Mesenteric fat pad (tissue), 1 donor: Measurements from ENCODE around the gene KRTAP10-9. TPM values are rescaled to one million over a fixed set of nuclear protein-coding genes. Genes with fewer than 3 reads are reported as not detected.
"Not testable (repeated sequence)": the region's sequence is repeated elsewhere in the genome, so short reads cannot be mapped to it uniquely, and the experiment has no call there.

Experiments used
- DNase-seq: peaks from one replicate; pipeline ENCODE4 v3.0.0-alpha.2; 2020; ENCODE audit warnings: low spot score
- total RNA-seq: library from RNA; stranded (reverse); fragmentation: NEBNext Ultra II Directional; extraction: Animal tissue kit (Norgen Biotek cat#: 25700); gene quantifications from one replicate; pipeline ENCODE4 v1.2.1, GENCODE V29; 2021
- donor health status: DM: yes; HTN: yes; CAD: no.

Gene KRTAP10-9
- total RNA-seq, 1 donor from 2014 or later: not detected

DNA sequence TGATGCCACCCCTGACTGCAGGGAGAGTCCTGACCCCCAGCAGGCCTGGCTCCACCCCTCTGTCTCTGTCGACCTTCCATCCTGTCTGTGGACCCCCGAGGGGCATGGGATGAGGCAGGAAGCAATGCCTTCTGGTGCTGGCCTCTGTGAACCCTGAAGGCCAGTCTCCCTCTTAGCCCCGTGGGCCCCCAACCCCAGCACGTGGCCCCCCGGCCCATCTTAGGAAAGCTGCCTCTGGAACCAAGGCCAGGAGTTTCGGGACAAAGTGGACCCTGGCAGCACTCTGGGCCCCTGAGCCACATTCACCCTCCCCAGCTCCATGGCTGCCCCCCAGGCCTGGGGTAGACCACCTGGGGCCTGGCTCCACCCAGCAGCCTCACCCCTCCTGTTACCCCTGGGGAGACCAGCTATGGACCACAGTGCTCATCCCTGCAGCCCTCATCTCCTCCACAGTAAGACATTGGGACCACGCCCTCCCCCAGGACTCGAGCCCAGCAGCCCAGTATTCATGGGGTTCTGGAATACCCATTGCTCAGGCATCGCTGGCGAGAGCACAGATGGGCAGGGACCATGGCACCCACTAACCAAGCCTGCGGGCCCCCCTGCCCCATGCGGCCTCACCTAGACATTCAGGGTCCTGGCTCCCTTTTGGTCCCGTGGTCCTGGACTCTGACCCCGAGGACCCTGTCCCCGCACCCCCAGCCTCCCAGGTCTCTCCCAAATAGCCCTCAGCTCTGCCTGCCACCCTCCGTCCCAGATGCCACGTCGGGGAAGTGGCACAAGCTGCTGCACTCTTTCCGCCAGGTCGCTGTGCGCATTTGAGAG is 11.8 kb downstream of the KRTAP10-9 start:
- DNase-seq: not testable (repeated sequence)

DNA sequence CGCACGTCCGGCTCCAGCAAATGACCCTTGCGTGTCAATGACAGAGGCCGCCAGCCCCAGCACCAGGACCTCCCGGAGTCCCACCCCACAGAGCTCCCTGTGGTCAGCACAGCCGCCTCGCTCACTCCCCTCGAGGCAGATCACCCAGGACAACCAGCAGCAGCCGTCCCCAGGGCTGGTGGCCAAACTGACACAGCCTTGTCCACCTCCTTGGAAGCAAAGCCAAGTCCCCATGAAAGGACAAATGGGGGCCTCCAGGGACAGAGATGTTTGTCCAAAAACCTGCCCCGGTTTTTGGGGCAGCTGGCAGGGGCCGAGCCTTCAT is 12.4 kb downstream of the KRTAP10-9 start:
- no peak for DNase-seq

DNA sequence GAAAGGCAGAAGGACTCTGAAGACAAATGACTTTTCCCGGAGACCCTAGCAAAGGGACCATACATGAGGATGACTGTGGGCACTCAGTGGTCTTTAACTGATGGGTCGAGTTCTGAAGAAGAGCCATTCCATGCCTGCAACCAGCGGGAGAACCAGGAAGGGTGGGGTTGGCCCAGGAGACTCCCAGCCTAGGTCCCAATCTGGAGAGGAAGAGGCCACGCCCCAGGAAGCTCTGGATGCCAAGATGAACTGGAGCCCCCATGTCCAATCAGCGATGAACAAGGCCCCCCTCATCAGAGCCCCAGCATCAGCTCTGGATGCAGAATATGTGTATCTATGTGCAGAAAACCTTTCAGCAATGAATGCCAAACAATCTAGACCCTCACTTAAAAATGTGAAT is 13.9 kb downstream of the KRTAP10-9 start:
- DNase-seq: no peak

DNA sequence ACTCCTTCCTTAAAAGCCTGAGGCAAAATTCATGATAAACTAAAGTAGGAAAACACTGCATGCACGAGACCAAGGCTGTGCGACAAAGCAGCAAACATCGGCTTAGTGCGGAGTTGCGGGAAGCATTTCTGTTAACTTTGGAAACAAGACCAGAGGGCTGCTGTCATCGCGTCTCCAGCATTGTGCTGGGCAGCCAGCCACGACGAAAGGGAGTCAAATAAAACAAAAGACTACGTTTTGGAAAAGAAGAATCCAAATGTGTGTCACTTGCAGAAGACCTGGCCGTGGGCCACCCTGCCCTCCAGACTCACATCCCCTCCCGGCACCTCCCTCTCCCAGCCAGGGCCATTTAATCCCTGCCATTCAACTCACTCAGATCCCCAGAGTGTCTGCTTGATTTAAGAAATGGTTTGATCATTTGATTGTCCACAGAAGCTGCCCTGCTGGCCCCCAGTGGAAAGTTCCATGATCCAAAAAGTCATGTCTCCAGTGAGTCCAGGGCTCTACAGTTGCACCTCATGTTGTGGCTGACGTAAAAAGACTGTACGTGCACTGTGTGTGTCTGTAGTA is 16.9 kb downstream of the KRTAP10-9 start:
- no peak for DNase-seq

DNA sequence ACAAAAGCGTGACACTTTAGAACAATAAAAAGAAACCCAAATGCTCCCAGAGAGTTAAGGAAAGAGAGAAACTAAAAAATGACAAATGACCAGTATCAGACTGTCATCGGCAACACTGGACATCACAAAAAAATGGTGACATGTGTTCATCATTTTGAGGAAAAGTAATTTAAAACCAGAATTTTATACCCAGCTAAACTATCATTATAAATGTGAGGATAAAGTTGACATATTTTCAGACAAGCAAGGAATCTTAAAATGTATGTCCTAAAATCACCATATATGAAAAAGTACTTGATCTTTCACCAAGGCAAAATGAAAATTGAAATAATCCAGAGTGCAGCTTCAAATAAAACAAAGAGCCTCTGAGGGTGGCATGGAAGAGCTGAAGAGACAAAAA is 18.0 kb downstream of the KRTAP10-9 start:
- no peak for DNase-seq

DNA sequence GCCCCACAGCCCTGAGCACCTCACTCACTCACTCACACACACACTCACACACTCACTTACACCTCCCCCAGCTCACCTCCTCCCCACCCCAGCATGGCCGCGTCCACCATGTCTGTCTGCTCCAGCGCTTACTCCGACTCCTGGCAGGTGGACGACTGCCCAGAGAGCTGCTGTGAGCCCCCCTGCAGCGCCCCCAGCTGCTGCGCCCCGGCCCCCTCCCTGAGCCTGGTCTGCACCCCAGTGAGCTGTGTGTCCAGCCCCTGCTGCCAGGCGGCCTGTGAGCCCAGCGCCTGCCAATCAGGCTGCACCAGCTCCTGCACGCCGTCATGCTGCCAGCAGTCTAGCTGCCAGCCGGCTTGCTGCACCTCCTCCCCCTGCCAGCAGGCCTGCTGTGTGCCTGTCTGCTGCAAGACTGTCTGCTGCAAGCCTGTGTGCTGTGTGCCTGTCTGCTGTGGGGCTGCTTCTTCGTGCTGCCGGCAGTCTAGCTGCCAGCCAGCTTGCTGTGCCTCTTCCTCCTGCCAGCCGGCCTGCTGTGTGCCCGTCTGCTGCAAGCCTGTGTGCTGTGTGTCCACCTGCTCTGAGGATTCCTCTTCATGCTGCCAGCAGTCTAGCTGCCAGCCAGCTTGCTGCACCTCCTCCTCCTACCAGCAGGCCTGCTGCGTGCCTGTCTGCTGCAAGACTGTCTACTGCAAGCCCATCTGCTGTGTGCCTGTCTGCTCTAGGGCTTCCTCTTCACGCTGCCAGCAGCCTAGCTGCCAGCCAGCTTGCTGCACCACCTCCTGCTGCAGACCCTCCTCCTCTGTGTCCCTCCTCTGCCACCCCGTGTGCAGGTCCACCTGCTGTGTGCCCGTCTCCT is 19.7 kb downstream of the KRTAP10-9 start, which contains the start of gene KRTAP10-11:
Gene KRTAP10-11 (plus strand): TSS at position 49 of the 856 bp plus-strand sequence. CDS start 45 bp downstream, at position 94.
- not testable (repeated sequence) for DNase-seq

DNA sequence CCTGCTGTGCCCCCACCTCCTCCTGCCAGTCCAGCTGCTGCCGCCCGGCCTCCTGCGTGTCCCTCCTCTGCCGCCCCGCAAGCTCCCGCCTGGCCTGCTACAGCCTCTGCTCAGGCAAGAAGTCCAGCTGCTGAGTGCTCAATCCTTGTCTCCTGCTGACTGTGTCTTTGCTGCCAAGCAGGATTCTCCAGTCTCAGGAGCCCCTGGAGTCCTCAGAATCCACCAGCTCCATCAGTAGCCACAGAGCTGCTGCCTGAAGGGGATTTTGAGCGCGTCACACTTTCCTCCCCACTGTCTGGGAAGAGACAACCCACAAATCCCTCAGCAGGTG is 20.3 kb downstream of the KRTAP10-9 start:
- no peak for DNase-seq

DNA sequence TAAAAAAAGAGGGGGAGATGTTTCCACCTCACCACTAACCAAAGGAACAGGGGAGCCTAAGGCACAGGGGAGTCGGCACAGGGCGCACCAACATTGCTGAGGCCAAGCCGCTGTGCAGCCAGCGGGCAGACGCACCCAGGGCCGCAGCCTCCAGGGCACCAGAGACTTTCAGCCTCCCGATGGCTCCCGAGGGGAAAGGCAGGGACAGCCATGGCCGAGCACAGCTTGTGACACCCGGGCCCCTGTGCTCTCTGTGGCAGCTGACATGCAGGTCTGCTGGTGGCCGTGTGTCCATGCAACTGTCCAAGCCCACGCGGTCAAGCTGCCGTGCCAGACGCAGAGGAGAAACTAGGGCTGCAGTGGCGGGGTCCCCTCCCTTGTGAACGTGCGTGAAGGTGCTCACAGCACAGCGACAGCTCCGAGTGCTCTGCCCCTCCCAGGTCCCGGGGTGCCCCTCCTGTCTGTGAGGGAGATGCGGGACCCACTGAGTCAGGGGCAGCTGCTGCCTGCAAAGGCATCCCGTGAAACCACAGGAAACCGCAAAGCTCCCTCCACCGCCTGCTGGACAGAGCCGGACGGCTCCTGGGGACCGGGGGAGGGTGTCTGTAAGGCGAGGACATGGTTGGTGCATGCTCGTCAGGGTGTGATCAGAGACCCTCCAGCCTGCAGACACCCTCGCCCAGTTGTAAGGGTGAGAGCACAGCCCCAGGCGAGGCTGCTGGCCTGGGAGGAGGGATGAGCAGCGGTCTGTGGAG is 21.8 kb downstream of the KRTAP10-9 start:
- DNase-seq: no peak

DNA sequence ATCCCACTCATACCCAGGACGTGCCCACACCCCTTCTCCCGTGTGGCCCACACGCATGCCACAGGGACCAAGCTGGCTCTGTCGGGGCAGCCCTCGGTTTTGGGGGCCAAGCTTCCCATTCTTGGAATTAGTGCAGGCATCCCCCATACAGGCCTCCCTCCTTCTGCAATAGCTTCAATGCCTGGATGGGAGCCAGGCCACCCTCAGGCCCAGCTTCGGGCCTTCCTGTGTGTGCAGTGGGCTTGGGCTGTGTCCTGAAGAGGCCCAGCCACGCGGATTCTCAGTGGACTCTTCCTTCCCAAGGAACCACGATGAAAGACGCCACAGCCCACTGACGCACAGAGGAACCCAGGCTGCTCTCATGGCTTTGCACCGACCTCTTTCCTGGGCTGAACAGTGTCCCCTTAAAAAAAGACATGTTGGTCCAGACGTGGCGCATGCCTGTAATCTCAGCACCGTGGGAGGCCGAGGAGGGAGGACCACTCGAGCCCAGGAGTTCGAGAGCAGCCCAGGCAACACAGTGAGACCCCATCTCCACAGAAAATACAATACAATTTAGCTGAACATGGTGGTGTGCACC is 22.7 kb downstream of the KRTAP10-9 start:
- no peak for DNase-seq

DNA sequence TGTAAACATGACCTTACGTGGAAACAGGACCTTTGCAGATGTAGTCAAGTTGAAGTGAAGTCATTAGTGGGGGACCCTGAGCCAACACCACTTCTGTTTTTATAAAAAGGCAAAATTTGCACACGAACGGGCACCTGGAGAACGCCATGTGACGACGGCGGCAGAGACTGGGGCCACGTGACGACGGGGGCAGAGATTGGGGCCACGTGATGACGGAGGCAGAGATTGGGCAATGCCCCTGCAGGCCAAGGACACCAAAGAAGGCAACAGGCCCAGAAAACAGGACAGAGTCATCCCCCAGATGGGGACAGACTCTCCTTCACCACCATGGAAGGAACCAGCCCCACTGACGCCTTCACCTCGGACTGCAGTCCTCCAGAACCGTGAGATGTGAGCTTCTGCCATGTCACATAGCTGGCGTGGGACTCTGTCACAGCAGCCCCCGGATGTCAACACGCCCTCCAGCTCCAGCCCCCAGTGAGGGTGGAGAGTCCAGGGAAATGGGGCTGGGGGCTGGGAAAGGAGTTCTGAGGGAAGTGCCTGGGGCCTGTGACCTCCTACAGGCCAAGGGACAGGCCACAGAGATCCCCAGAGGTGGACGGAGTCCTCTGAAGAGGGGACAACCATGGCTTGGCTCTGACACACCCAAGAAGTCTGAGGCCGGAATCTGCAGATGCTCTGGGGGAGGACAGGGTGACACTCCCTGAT is 23.5 kb downstream of the KRTAP10-9 start:
- no peak for DNase-seq

DNA sequence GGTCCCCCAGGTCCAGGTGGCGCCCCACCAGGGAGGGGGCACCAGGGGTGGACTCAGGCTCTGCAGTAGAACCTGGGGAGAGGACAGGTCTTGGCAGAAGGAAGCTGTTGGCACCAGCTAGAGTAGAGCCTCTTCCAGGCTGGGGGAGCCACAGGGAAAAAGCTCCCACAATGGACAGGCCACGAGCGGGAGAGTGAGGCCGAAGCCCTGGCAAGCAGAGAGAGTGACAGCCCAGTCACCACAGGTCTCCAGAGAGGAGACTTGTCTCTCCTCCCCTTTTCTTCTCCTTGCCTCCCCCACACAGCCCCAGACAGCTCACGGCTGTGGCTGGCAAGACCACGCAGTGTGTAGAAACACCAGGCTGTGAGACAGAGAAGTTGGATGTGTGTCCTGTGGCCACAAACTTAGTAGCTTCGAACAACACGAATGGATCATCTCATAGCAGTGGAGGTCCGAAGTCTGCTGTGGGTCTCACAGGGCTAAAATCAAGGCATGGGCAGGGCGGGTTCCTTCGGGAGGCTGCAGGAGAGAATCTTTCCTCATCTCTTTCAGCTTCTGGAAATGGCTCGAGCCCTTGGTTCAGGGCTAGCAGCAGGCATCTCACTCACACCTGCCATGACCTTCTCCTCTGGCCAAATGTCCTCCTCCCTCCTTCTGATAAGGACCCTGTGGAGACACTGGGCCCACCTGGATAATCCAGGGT is 24.2 kb downstream of the KRTAP10-9 start:
- no peak for DNase-seq

DNA sequence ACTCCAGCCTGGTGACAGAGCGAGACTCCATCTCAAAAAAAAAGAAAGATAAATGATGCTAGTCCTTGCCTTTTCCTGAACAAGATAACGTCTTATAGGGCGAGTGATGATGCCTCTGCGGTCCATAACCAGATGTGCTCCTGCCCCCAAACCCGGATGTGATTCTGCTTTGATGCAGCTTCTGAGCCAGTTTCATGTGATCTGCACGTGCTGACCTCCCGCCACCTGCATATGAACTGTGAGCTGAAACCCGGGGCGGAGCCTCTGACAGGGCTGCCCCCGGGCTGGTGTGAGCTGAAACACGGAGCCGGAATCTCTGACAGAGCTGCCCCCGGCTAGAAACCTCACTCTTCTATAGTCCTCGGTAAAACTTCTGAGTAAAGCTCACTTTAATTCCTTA is 26.2 kb downstream of the KRTAP10-9 start:
- no peak for DNase-seq

DNA sequence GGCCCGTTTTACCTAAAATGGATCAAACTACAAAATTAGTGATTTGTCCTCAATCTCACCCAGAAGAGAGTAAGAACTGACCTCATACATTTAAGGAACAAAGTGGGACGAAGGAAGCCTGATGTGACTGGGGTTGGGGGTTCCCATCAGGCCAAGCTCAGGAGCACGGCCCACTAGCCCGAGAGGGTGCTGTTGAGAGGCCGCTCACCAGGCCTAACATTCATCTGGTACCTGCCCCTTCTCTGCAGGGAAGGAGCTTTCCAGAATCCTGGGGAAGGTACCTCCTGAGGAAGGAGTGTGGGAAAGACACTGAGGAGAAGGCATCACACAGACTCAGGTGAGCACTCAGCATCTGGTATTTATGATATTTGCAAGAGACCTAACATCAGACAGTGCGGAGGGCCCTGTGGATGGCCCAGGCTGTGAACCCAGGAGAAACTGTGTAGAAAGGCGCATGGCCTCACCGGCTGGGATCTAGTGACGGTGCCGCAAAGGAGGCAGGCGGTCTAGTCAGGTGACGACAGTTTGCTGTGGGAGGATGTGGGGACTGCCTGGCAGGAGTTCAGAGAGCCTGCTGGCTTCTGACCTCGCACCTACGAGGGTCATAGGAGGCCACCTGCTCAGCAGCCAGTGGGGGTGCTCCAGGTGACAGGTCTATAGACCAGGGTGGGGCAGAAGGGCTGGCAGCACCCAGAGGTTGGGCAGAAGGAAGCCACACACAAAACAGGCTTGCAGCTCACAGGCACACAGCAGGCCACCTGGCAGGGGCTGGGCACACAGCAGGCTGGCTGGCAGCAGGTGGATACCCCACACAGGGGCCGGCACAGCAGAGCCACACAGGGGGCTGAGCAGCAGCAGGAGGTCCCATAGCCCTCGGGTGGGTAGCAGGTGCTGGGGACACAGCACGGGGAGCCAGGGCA is 27.0 kb downstream of the KRTAP10-9 start:
- DNase-seq: no peak

DNA sequence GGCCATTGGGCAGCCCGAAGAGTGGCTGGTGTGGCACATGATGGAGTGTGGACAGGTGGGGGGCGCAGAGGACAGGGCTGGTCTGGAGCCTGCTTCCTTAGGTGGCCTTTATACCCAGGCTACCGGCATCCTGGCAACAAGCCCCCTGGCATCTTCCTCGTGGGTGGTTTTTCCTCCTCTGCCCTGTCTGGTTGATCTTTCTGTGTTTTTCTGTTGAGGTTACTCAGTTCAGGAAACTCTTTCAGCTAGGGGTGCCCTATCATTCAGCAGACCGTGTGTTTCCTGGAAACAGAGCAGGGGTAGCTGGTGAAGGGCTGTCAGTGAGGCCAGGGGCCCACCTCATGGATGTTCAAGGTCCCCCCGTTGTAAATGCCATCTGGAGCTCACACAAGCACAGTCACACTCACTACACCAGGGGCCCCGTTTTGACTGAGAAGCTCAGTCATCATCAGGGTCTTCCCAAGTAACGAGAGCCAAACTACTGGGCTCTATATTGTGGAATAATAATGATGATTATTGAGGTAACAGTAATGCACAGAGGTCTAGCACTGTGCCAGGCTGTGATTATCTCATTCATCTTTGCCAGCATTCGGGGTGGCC is 27.8 kb downstream of the KRTAP10-9 start, which contains the start of gene KRTAP12-4:
Gene KRTAP12-4 (minus strand): TSS at position 84 of the 600 bp plus-strand sequence. CDS start 45 bp downstream, at position 39.
- no peak for DNase-seq

DNA sequence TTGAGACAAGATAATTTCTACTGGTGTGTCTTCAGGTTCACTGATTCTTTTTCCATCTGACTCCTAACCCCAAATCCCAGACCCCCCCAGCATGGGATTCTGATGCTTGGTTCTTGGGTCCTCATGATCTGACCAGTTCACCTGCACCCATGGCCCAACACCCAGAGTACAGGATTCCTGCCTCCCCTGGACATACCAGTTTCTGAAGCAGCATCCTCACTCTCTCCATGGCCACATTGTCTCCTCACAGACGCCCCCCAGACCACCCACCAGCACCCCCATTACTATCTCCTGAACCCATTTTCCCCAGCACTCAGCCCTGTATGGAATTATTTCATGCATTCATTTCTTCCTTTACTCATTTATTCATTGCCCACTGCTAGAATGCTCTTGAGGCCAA is 30.0 kb downstream of the KRTAP10-9 start:
- no peak for DNase-seq

DNA sequence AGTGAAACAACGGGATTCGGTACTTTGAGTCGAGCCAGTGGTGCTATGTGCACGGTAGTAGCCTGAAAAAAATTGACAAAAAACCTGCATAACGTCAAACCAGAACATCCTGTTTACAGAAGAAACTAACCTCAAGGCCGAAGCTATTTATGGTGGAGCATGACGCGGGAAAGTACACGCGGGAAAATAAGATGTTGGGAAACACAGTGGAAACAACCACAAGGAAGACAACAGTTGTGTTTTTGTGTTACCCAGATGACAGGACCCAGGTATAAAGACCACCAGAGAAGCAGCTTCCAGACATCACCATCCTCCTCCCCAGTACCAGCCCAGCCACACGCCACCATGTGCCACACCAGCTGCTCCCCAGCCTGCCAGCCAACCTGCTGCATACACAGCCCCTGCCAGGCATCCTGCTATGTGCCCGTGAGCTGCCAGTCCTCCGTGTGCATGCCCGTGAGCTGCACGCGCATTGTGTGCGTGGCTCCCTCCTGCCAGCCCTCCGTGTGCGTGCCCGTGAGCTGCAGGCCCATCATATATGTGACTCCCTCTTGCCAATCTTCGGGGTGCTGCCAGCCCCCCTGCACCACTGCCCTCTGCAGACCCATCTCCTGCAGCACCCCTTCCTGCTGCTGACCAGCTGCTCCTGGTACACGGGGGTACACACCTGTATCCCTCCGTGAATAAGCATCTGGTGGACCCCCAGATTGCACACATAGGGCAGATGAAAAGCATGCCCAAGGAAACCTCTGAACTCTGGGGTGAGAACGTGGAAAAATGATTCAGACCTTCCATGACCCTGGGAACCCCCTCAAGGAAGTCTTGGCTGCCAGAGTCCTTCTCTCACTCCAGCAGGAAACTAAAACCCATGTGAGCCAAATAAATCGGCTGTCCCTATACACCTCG is 31.0 kb downstream of the KRTAP10-9 start, which contains the start of gene KRTAP12-3:
Gene KRTAP12-3 (plus strand): TSS at position 298 of the 906 bp plus-strand sequence. CDS start 48 bp downstream, at position 346.
- DNase-seq: no peak

DNA sequence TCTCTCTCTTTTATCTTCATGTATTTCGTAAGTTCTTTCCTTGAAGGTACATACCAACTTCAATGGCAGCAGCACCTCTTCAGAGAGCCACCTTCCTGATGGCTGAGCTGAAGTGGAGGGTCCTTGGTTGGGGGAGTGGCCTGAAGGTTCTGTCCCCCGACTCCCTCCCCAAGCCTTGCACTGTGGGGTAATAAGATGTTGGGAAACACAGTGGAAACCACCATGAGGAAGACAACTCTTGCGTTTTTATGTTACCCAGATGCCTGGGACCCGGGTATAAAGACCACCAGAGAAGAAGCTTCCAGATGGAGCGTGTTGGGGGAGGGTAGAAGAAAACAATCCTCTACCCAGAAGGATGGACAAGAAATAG is 31.6 kb downstream of the KRTAP10-9 start:
- DNase-seq: no peak
